Osteoblast (primary cell): ENCODE measurements around the gene CECR2. TPM values are rescaled to one million over a fixed set of nuclear protein-coding genes. Genes with fewer than 3 reads are reported as not detected.
"Not testable (repeated sequence)": the region's sequence is repeated elsewhere in the genome, so short reads cannot be mapped to it uniquely, and the experiment has no call there.

Experiments
- DNase-seq: peaks from one replicate; pipeline ENCODE4 v3.0.0; 2011; ENCODE audit warnings: low spot score, mixed read lengths; ENCODE audit not compliant: insufficient read length; ENCODE audit errors: missing footprints
- H2AFZ ChIP-seq: 2 replicates; pipeline ENCODE4 v1.6.0; 2011; ENCODE audit warnings: mild to moderate bottlenecking, low read length
- H3K27ac ChIP-seq: 2 replicates; pipeline ENCODE4 v1.5.1; 2011; ENCODE audit warnings: mild to moderate bottlenecking, low read depth, low read length, moderate library complexity
- H3K27me3 ChIP-seq: 2 replicates; pipeline ENCODE4 v1.6.0; 2012; ENCODE audit warnings: mild to moderate bottlenecking, control low read depth, inconsistent platforms, low read length, moderate library complexity; ENCODE audit not compliant: insufficient read depth
- H3K36me3 ChIP-seq: 2 replicates; pipeline ENCODE4 v1.5.1; 2011; ENCODE audit warnings: mild to moderate bottlenecking, low read length, control low read depth, moderate library complexity; ENCODE audit not compliant: insufficient read depth
- H3K4me1 ChIP-seq: 2 replicates; pipeline ENCODE4 v1.5.1; 2011; ENCODE audit warnings: mild to moderate bottlenecking, low read length, control low read depth, moderate library complexity; ENCODE audit not compliant: insufficient read depth
- H3K4me2 ChIP-seq: 2 replicates; pipeline ENCODE4 v1.6.0; 2011; ENCODE audit warnings: mild to moderate bottlenecking, low read length; ENCODE audit not compliant: insufficient read depth
- H3K4me3 ChIP-seq: fragments of 200-600 bp; sonication (generic); 3 replicates; pipeline ENCODE4 v1.5.1; 2012; ENCODE audit warnings: mild to moderate bottlenecking, low read length, inconsistent platforms; ENCODE audit not compliant: insufficient read depth
- H3K79me2 ChIP-seq: 2 replicates; pipeline ENCODE4 v1.6.0; 2012; ENCODE audit warnings: mild to moderate bottlenecking, low read length, control low read depth, inconsistent platforms; ENCODE audit not compliant: insufficient read depth
- H3K9me3 ChIP-seq: 2 replicates; pipeline ENCODE4 v1.5.1; 2011; ENCODE audit warnings: low read depth, low read length, control low read depth
- H4K20me1 ChIP-seq: 2 replicates; pipeline ENCODE4 v1.6.0; 2012; ENCODE audit warnings: mild to moderate bottlenecking, low read length, control low read depth; ENCODE audit not compliant: insufficient read depth
- total RNA-seq: library from RNA; depleted of rRNA; stranded (reverse); fragments of >200 nt; gene quantifications from 2 replicates; pipeline ENCODE4 v1.2.3, GENCODE V29; 2012
- TF ChIP-seq, protein P1 (sequence below): IDR thresholded peaks from 2 replicates; pipeline ENCODE4 v1.5.1; 2011; ENCODE audit warnings: mild to moderate bottlenecking, low read depth, low read length, moderate library complexity; ENCODE audit errors: extremely low read depth

CECR2 gene
- total RNA-seq, 1 donor: not detected

DNA sequence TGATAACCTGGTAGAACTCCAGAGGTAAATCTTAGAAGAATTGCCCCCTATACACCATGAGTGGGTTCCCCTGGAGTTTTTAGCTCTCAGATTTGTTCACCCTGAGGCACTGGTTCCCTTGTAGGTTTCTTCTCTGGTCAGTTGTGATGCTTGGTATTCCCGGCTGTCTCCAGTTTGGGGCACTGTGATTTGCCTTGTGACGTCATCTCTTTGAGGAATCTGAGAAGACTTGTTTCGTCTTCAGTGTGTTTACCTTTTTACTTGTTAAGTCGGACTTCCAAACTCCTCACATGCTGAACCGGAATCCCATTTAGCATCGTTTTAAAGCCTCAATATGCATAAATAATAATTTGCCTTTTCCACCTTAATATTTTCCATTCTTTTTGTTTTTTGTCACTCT is 54.4 kb downstream of the CECR2 start:
- no peak for DNase-seq
- Histone ChIP-seq H3K4me2 (no peak overlapping the region), H3K4me3 (no peak overlapping the region), H3K79me2 (no peaks in the 10 kb centered on the region), H3K9me3 (no peaks in the 10 kb centered on the region), H3K27me3 (no peaks in the 10 kb centered on the region), H3K4me1 (no peaks in the 10 kb centered on the region), H3K27ac (no peak overlapping the region), H4K20me1 (no peaks in the 10 kb centered on the region), H2AFZ (no peak overlapping the region), H3K36me3 (no peaks in the 10 kb centered on the region)
- TF ChIP-seq, protein P1, sequence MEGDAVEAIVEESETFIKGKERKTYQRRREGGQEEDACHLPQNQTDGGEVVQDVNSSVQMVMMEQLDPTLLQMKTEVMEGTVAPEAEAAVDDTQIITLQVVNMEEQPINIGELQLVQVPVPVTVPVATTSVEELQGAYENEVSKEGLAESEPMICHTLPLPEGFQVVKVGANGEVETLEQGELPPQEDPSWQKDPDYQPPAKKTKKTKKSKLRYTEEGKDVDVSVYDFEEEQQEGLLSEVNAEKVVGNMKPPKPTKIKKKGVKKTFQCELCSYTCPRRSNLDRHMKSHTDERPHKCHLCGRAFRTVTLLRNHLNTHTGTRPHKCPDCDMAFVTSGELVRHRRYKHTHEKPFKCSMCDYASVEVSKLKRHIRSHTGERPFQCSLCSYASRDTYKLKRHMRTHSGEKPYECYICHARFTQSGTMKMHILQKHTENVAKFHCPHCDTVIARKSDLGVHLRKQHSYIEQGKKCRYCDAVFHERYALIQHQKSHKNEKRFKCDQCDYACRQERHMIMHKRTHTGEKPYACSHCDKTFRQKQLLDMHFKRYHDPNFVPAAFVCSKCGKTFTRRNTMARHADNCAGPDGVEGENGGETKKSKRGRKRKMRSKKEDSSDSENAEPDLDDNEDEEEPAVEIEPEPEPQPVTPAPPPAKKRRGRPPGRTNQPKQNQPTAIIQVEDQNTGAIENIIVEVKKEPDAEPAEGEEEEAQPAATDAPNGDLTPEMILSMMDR: no peak

DNA sequence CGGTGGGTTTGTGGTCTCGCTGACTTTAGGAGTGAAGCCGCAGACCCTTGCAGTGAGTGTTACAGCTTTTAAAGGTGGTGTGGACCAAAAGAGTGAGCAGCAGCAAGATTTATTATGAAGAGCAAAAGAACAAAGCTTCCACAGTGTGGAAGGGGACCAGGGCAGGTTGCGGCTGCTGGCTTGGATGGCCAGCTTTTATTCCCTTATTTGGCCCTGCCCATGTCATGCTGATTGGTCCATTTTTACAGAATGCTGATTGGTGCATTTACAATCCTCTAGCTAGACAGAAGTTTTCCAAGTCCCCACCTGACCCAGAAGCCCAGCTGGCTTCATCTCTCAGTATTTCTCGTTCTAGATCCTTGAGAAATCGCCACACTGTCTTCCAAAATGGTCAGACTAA is 58.3 kb downstream of the CECR2 start:
- not testable (repeated sequence) for H3K36me3 ChIP-seq, H3K79me2 ChIP-seq, H3K27ac ChIP-seq, H3K4me2 ChIP-seq, H2AFZ ChIP-seq, H3K27me3 ChIP-seq, H3K4me1 ChIP-seq, DNase-seq, H3K9me3 ChIP-seq, H4K20me1 ChIP-seq, H3K4me3 ChIP-seq

DNA sequence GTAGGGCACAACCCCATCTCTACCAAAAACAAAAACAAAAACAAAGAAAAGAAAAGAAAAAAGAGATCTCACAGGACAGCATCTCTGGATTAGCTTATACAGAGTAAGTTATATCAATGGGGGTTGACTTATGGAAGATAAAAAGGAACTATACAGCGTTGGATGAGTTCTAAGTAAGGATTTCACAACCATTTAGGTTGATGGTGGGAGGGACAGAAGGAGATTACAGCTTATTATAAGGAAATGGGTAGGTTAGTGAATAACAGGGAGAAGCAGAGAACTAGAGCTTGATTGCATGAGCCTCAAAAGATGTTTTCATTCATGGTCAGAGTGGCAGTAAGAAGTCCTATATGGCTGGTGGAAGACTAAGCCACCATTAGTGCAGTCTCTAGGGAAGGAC is 60.3 kb downstream of the CECR2 start:
- DNase-seq: no peak
- Histone ChIP-seq H2AFZ (no peak overlapping the region), H3K27me3 (no peaks in the 10 kb centered on the region), H3K4me3 (no peak overlapping the region), H3K9me3 (no peaks in the 10 kb centered on the region), H3K27ac (no peak overlapping the region), H3K4me1 (no peaks in the 10 kb centered on the region), H4K20me1 (no peaks in the 10 kb centered on the region), H3K4me2 (no peak overlapping the region), H3K79me2 (no peaks in the 10 kb centered on the region), H3K36me3 (no peaks in the 10 kb centered on the region)
- TF ChIP-seq, protein P1: no peak

GRCh38 chr22:17430412-17430811 is 61.2 kb downstream of the CECR2 start:
- no peaks in the 10 kb centered on the region for H3K9me3 ChIP-seq
- no peak for DNase-seq
- H3K27me3 ChIP-seq: no peaks in the 10 kb centered on the region
- H4K20me1 ChIP-seq: no peaks in the 10 kb centered on the region
- TF ChIP-seq, protein P1: no peak
- H3K79me2 ChIP-seq: no peaks in the 10 kb centered on the region
- H3K4me1 ChIP-seq: no peaks in the 10 kb centered on the region
- no peak overlapping the region for H3K27ac ChIP-seq
- no peak overlapping the region for H2AFZ ChIP-seq
- no peak overlapping the region for H3K4me2 ChIP-seq
- no peaks in the 10 kb centered on the region for H3K36me3 ChIP-seq
- H3K4me3 ChIP-seq: no peak overlapping the region
